Left ventricle myocardium inferior (tissue), 1 donor: ENCODE results near the gene PLCB1. TPM values are rescaled to one million over a fixed set of nuclear protein-coding genes. Genes with fewer than 3 reads are reported as not detected.

ENCODE experiments used
- DNase-seq: peaks from one replicate; pipeline ENCODE4 v3.0.0-alpha.2; 2020
- H3K27ac ChIP-seq: fragments of 200-600 bp; replicated peaks from 2 replicates; pipeline ENCODE4 v1.8.0; 2021
- H3K27me3 ChIP-seq: fragments of 200-600 bp; 2 replicates; pipeline ENCODE4 v1.8.0; 2021; ENCODE audit warnings: low read depth
- H3K36me3 ChIP-seq: fragments of 200-600 bp; 2 replicates; pipeline ENCODE4 v1.8.0; 2021
- H3K4me1 ChIP-seq: fragments of 200-600 bp; 2 replicates; pipeline ENCODE4 v1.8.0; 2021
- H3K4me3 ChIP-seq: fragments of 200-600 bp; 2 replicates; pipeline ENCODE4 v1.8.0; 2021; ENCODE audit warnings: mild to moderate bottlenecking, moderate library complexity
- H3K9me3 ChIP-seq: fragments of 200-600 bp; replicated peaks from 2 replicates; pipeline ENCODE4 v1.8.0; 2021
- CTCF ChIP-seq: fragments of 200-600 bp; IDR thresholded peaks from 2 replicates; pipeline ENCODE4 v1.8.0; 2021; ENCODE audit warnings: antibody characterized with exemption, mild to moderate bottlenecking, borderline replicate concordance
- intact Hi-C: fragments of 100-400 bp; cut with micrococcal nuclease; formaldehyde crosslinking; loops from one replicate; pipeline ENCODE4 v1.11.0; 2022
- total RNA-seq: library from RNA; stranded (reverse); fragmentation: NEBNext Ultra II Directional; extraction: Animal tissue kit (Norgen Biotek cat#: 25700); gene quantifications from one replicate; pipeline ENCODE4 v1.2.1, GENCODE V29; 2021
- donor health status: DM: no; HTN: yes; CAD: no; lungs with severe emphysema.

Gene PLCB1
- total RNA-seq, 1 donor from 2014 or later, result 6.0 TPM

- Histone ChIP-seq H3K9me3 (peaks cover 26% of the 10 kb centered on the region), H3K36me3 (peaks cover 12% of the 10 kb centered on the region), H3K27ac (peak overlapping the region; percentile 31), H3K27me3 (no peaks in the 10 kb centered on the region), H3K4me3 (no peak overlapping the region), H3K4me1 (peaks cover 37% of the 10 kb centered on the region)
- intact Hi-C loops, result no loop called here
- DNase-seq, result no peak
- TF ChIP-seq CTCF, result no peak
These were observed 766.8 kb downstream of the PLCB1 start for GRCh38 chr20:8898823-8899222.

- TF ChIP-seq CTCF, result no peak
- H3K27ac ChIP-seq, result peak overlapping the region; percentile 77
- H3K36me3 ChIP-seq, result no peaks in the 10 kb centered on the region
- H3K9me3 ChIP-seq, result peaks cover under 1% of the 10 kb centered on the region
- intact Hi-C loops, result no loop called here
- DNase-seq, result peak; percentile 69
- H3K4me1 ChIP-seq, result peaks cover 37% of the 10 kb centered on the region
- H3K4me3 ChIP-seq, result no peak overlapping the region
- H3K27me3 ChIP-seq, result no peaks in the 10 kb centered on the region
These were observed 769.4 kb downstream of the PLCB1 start for GRCh38 chr20:8901237-8902025.

GRCh38 chr20:8903655-8904605 is 771.9 kb downstream of the PLCB1 start:
- Histone ChIP-seq H3K36me3 (no peaks in the 10 kb centered on the region), H3K27me3 (no peaks in the 10 kb centered on the region), H3K9me3 (no peaks in the 10 kb centered on the region), H3K27ac (peak overlapping the region; percentile 5), H3K4me3 (no peak overlapping the region), H3K4me1 (peaks cover 27% of the 10 kb centered on the region)
- DNase-seq, result no peak
- intact Hi-C loops, result no loop called here
- TF ChIP-seq CTCF, result no peak

- Histone ChIP-seq H3K4me1 (no peaks in the 10 kb centered on the region), H3K36me3 (no peaks in the 10 kb centered on the region), H3K27ac (no peak overlapping the region), H3K9me3 (peaks cover 8% of the 10 kb centered on the region), H3K4me3 (no peak overlapping the region), H3K27me3 (no peaks in the 10 kb centered on the region)
- TF ChIP-seq CTCF, result no peak
- DNase-seq, result no peak
- intact Hi-C loops, result no loop called here
These were observed 777.5 kb downstream of the PLCB1 start for GRCh38 chr20:8909596-8909995.

GRCh38 chr20:8912096-8912495 is 780.0 kb downstream of the PLCB1 start:
- intact Hi-C loops, result no loop called here
- Histone ChIP-seq H3K9me3 (peaks cover 16% of the 10 kb centered on the region), H3K27me3 (no peaks in the 10 kb centered on the region), H3K4me3 (no peak overlapping the region), H3K27ac (no peak overlapping the region), H3K4me1 (no peaks in the 10 kb centered on the region), H3K36me3 (no peaks in the 10 kb centered on the region)
- TF ChIP-seq CTCF, result no peak
- DNase-seq, result no peak
